ENCODE measurements around the gene DOCK9.

The DOCK9 gene

GRCh38 chr13:98853771-98854221 lies 124.1 kb downstream of the DOCK9 start:
- DNase-seq (ENCODE audit: low spot score), result no peak

GRCh38 chr13:98851276-98851675 lies 126.6 kb downstream of the DOCK9 start:
- no peak for DNase-seq (ENCODE audit: low spot score)

DNA sequence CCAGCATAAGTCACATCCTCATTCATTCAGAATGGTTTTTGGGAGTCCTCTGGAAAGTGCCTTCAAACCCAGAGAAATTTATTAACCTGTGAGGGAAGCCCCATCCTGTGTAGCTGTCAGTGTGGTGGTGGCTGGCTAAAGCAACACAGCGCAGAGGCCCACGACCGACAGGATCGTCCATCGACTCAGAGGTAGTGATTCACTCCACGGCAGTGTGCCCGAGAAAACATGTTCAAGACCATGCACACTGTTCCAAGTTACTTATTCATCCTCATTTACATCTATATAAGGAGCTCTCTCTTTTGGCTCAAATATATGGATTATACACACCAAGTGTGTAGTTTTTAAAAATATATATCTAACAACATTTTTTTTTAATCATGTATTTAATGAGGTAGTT lies 129.1 kb downstream of the DOCK9 start:
- no peak for DNase-seq (ENCODE audit: low spot score)

- DNase-seq (ENCODE audit: low spot score), result no peak
Observed at GRCh38 chr13:98847780-98848179, 130.1 kb downstream of the DOCK9 start.

DNA sequence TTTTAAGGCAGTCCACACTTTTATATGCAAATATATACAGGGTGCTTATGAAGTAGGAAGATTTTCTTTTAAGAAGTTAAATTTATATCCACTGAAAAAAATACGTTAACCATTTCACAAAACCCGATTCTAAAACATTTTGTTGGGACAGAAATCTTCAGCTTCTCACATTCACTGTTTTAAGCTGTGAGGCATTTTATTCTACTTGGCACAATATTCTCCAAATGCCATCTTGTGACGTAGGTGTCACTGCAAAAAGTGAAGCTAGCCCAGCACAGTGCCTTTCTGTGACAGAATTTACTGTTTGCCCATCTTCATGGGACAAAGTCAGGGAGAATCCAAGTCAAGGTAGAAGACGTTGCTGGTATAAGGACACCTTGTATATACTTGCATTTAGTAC lies 130.9 kb downstream of the DOCK9 start:
- no peak for DNase-seq (ENCODE audit: low spot score)

GRCh38 chr13:98846521-98846920 lies 131.3 kb downstream of the DOCK9 start:
- DNase-seq (ENCODE audit: low spot score), result no peak

DNA sequence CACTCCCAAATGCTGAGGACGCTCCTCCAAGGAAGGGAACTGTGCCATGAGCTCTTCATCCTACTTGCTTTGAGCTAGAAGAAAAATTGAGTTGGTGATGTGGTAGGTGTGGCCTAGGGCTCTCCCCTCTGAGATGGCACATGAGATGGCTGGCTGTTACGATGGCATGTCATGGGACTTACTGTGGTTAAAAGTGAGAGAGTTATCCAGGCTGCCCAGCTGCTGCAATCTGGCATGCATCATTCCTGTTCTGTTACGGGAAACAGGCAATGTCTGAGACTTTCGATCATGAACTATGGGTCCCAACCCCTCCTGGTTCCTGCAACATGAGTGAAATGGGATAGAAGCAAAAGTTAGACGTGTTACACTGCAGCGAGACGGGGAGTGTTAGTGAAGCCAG lies 132.1 kb downstream of the DOCK9 start:
- no peak for DNase-seq (ENCODE audit: low spot score)

DNA sequence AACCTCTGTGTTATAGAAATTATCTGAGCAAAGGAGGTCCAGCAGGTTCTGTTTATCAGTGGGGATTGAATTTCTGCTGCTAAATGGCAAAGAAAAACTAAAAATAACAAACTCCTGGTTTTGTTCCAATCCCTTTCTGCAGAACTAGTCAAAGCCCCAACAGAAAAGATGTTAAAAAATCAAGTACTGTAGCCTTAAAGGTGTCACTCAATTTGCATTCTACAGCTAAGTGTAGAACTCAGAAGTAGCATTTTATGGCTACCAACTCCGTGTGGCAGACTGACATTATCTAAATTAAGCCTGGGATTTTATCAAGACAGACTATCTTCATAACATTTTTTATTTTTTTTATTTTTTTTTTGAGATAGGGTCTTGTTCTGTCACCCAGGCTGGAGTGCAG lies 133.8 kb downstream of the DOCK9 start:
- no peak for DNase-seq (ENCODE audit: low spot score)

DNA sequence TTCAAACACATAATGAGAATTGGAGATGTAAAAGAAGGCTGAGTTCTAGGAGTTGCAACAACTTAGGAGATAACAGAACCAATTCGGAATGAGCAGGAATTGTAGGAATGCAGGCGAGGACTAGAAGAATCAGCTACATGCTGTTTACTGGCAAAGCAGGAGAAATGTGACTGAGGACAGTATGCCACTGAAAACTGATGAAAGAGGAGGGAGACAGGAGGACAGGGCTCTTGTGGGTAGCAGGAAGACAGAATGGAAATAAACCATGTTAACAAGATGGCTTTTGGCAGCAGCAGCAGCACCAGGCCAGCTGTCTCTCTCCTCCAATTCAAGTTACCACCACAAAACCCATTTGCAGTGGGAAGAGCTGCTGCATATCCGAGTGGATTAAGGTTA lies 134.4 kb downstream of the DOCK9 start:
- DNase-seq (ENCODE audit: low spot score), result no peak

GRCh38 chr13:98842858-98843481 lies 134.9 kb downstream of the DOCK9 start:
- peak; percentile 79 for DNase-seq (ENCODE audit: low spot score)

DNA sequence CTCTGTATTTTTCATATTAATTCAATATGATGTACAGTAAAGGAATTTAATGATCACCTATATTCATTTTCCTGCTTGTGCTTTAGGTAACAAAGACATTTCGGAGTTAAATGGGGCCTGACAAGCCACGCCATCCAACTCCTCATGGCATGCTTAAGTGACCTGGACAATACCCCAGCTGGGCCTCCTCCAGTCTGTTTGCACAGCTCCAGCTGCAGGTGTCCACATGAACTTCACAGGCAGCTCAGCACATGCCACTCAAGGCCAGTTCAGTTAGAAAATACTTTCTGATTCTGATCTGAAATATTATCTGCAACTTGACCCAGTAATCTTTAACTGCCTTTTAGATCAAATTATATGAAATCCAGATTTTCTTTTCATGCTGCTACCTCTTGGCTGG lies 135.8 kb downstream of the DOCK9 start:
- DNase-seq (ENCODE audit: low spot score), result no peak

DNA sequence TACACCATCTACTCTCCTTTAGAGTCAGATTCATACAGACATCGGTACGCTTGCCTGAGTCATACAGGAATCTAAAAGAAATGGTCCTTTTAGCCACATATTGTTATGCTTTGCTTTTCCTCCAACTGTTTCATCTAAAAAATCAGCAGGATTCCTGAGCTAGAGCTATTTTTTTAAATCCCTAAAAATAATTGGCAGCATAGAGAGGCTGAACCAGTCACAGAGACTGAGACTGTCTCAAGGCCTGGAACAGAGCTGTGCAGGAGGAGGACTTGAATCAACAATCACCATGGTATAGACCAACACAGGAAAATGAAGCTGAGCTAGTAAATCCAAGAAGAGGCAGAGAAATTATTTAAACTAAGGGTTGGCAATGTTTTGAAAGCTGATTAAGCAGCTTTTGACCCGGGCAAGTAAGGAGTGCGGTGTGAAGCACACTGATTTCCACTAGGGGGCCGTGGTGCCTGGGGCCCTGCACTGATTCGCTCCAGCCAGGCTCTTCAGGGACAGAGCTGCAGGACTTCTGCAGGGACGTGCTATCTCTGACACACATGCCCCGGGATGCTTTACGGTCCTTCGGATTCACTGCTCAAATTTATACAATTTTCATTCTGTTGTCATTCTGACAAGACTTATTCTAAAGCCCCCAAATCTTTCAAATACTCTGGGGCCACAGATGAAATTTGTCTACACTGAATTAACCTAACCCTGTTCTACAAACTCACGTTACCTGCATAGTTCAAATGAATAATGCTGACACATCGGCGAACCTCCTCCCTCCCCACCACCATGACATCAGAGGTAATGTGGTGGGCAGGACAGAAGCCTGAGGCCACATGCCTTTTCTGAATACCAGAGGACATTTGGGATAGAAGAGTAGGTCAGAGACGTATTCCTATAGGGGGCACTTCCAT lies 137.8 kb downstream of the DOCK9 start:
- DNase-seq (ENCODE audit: low spot score), result peak; percentile 64

DNA sequence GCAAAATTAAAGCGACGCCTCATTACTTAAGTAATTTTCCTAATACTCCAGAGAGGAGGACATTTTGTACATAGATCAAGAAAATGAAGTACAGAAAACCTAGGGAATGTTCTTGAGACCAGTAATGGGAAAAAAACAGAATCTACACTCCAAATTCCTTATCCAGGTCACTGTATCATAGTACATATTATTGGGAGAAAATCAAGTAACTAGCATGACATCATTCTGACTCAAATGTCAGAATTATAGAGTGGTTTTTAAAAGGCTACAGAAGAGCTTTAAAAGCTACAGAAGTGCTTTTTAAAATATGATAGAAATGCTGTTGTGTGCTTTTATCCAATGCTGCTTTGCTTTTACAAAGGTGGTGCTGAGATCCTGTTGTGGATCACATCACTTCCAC lies 139.1 kb downstream of the DOCK9 start:
- DNase-seq (ENCODE audit: low spot score), result no peak

DNA sequence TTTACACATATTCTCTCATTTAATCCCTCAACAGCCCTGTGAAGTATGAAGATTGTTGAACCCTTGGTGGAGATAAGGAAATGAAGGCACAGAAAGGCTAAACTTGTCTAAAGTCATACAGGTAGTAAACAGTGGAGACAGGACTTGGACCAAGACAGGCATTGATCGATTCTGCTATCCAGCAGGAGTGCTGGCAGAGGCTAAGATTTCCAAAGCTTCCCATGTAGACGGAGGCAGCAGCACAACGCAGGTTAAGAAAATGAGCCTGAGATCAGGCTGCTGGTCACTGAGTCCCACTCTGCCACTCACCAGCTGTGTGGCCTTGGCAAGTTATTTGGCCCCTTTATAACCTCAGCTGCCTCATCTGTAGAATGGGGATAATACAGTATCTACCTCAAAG lies 140.0 kb downstream of the DOCK9 start:
- DNase-seq (ENCODE audit: low spot score), result no peak

DNA sequence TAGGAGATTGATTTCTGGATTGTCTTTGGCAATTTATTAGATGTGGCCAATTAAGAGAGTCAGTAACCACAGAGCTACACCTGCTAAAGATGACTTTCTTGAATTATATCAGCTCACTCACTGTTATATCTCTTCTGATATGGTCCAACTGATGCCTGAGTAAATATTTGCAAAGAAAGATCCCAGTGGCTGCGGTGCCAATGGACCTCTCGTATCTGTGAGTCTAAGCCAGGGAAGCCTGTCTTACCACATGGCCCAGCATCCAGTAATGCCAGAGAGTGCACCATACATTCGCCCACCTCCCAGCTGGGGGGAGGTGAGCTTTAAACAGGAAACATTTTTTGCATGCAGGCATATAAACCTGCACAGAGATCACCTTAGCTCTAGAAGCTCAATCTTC lies 142.7 kb downstream of the DOCK9 start:
- no peak for DNase-seq (ENCODE audit: low spot score)

DNA sequence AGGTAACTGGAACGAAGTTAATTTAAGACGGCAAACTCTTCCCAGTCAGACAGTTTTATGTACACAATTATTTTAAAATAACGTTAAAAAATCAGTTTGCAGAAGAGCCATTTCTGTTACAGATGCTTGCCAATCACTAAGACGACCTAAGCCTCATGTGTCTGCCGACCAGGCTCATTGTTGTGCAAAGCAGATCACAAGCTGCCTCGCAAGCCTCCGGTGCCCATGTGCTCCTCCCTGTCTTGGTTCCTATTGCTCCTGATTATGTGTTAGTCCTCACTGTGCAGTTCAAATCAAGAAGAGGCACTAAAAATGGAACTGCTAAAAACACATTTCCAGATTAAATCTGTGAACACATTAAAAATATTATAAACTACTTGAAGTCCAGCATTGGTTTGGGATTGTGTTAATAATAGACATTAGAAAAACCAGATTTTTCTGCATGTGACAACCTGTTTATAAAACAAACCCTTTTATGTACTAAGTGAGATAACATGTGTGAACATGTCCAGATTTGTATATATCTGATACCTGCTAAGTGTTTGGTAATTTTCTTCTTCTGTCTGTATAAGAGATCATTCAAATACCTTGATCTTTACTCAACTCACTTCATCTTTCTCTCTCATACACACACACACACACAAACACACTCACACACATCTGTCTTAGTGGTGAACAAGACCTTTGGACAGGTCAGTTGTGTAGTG lies 143.5 kb downstream of the DOCK9 start:
- DNase-seq (ENCODE audit: low spot score), result no peak

GRCh38 chr13:98831236-98831635 lies 146.6 kb downstream of the DOCK9 start:
- DNase-seq (ENCODE audit: low spot score), result no peak

DNA sequence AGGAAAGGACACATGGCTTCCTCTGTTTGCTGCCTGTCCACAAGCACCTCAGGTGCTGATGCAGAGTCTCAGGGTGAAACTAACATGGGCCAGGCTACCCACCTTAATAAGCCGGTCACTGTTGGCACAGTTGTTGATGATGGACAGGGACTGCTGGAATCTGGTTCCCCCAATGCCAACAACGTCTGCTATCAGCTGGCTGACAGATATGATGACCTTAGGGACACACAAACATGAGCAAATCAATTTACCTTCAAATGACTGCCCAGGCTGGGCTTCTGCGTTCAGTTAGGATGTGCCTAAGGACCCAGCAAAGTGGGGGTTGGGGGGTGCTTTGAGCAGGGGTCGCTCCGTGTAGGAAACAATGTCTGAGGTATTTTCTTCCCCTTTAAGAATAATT lies 148.3 kb downstream of the DOCK9 start:
- DNase-seq (ENCODE audit: low spot score), result no peak

DNA sequence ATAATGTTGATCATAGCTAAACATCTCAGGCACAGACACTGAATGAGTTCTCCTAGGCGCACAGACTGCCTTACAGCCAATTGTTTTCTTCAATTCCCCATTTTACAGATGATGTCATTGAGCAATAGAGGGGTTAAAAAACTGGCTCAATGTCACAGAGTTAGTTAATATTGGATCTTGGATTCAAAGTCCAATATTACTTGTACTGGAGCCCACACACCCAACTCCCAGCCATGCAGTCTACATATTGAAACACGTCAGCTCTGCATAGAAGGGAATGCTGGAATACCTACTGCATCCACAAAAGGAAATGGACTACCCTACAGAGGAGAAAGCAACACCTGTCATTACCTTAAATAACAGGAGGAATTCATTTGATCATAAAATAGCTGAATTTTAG lies 149.2 kb downstream of the DOCK9 start:
- no peak for DNase-seq (ENCODE audit: low spot score)

GRCh38 chr13:98827449-98827848 lies 150.4 kb downstream of the DOCK9 start:
- DNase-seq (ENCODE audit: low spot score), result no peak

DNA sequence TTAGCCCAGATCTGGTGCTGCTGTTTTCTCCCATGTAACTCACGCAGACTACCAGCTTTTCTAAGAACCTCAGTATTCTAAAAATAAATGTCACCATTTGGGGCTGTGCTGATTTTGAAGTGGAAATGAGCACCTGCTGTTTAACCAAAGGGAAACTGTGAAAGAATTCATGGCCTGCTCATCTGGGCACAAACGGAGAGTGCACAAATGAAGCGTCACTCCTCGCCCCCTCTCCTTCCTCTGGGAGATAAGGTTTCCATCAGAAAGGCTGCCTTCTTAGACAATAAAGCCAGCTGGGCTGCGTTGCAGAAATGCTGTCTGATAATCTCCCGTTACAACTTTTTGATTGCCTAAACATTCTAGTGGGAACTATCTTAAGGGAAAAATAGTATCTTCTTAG lies 151.7 kb downstream of the DOCK9 start:
- no peak for DNase-seq (ENCODE audit: low spot score)

DNA sequence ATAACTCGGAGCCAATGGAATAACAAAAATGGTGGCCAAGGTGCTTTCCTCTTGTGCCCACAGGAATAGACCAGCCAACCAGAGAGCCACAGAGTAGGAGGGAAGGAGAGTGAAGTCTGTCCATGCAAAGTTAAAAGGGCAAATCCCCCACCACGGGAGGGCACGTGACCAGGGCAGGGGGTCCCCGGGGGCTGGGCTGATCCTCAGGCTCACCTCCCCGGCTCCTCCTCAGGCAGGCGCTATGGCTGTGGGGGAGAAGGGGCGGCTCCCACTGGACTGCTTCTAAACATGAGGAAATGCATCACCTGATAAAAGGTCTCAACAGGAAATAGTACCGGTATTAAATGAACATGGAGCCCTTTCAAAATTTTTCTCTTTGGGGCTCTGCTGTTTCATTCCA lies 152.2 kb downstream of the DOCK9 start:
- DNase-seq (ENCODE audit: low spot score), result no peak
